RCC 7860 (cell line): Measurements from ENCODE around the gene STPG1.
A peak's percentile ranks its signal among the peaks of the same experiment; 100 is the strongest.

ENCODE experiments used
- DNase-seq: peaks from one replicate; pipeline ENCODE4 v3.0.0-alpha.2; 2015; ENCODE audit warnings: low spot score
- FAIRE-seq: peaks from 2 replicates; lab custom pipeline; 2012; peaks lifted over from hg19 to GRCh38; lab: Jason Lieb, UNC

STPG1 gene

DNA sequence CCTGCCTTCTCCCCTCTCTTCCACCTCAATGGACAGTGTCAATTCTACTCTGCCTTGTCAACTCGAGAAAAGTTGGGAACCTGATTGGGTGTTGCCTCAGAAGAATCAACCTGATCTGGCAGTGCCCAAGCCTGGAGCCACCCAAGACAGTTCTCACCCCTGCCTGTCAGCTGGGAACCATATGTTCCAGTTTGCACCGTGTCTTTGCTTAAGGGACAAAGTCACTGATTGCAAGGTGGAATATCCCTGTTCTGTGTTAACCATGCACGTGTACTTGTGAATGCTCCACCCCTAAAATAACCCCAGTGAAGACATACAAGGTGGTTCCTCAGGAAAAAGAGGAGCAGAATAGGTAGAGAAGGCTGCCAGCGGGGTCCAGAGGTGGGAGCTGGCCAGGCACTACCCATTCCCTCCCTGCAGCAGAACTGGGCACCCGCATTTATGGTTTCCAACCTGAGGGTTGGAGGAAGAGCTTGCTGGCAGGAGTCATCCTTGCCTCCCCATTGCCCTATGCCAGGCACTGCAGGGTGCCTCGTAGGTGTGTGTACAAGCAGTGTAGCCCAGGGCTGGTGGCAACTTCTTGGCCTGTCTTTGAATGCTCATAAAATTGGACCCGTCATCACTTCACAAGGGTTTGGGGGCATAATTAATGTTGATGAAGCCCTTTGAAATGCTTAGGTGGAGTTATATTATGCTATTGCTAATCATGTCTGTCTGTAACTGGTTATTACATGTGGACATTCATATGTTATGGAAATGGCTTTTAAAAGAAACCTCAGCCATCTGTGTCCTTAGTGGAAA, 13.4 kb upstream of the STPG1 start:
- FAIRE-seq (no peak), DNase-seq (no peak)

DNA sequence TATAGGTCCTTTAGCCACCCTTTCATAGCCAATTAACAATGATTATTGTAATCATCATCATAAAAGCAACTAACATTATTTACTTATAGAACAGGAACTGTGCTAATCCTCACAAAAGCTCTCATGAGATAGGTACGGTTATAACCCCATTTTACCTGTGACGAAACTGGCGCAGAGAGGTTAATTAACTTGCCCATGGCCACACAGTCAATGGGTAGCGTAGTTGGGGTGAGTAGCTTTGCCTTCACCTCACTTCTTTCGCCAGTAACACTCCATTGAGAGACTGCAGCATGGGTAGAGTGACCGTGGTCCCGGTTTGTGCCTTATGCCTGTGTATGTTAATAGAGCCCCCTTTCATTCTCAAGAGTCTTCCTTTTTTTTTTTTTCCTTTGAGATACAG, 12.3 kb upstream of the STPG1 start:
- FAIRE-seq (no peak), DNase-seq (no peak)

DNA sequence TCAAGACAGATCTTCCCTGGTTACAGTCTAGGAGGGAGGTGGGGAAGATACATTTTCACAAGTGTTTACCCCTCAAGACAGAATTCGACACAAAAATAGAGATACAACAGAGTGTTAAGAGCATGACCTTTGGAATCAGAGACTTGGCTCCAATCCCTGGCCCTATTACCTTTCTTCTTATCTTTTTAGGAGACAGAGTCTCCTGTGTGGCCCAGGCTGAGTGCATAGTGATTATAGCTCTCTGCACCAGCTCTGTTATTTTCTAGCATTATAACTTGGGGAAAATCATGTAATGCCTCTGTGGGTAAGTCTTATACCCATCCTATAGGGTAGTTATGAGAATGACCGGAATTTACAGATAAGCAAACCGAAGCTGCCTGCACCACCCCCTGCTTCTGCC, 11.9 kb upstream of the STPG1 start:
- no peak for DNase-seq
- FAIRE-seq: no peak

DNA sequence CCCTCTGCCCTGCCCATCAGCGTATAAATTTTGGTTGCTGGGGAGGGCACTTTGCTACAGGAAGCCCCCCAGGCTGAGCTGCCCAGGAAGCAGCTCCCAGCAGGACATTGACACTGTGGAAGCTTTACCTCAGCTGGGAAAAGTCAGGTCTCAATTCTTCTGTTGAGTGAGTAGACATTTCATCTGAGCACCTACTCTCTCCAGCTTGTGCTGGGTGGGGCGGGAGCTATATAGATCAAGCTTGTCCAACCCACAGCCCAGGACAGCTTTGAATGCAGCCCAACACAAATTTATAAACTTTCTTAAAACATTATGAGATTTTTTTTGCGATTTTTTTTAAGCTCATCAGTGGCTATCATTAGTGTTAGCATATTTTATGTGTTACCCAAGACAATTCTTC, 11.4 kb upstream of the STPG1 start:
- DNase-seq (no peak), FAIRE-seq (no peak)

DNA sequence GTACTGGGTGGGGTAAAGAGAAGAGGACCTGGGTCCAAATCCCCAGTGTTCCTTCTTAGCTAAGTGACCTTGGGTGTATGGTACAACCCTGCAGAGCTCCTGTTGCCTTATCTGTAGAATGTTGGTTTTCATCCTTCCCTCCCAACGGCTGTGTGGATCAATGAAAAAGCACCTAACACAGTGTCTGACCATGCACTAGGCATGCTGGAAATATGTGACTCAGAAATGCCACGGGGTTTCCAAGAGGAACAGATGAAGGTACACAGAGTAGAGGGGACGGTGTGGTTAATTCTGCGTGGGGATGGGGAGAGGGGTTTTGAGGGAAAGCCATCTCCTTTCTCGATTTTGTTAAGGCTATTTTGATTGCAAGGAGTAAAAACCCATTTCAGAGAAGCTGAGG, 10.6 kb upstream of the STPG1 start:
- DNase-seq (no peak), FAIRE-seq (no peak)

DNA sequence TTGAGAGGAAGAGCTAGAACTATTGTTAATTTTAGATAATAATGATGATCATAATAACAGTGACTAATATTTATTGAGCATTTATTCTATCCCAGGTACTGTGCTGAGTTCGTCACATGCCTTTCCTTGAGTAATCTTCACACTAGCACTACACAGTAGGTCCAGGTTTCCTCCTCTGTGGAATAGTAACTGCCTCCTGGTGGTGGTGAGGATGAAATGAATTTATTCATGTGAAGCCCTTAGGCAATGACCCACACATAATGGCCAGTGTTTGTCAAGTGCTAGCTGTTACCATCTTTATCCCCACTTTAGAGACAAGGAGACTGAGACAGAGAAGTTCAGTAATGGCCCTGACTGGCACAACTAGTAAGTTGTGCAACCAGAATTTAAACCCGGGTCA, 7.9 kb upstream of the STPG1 start:
- no peak for DNase-seq

DNA sequence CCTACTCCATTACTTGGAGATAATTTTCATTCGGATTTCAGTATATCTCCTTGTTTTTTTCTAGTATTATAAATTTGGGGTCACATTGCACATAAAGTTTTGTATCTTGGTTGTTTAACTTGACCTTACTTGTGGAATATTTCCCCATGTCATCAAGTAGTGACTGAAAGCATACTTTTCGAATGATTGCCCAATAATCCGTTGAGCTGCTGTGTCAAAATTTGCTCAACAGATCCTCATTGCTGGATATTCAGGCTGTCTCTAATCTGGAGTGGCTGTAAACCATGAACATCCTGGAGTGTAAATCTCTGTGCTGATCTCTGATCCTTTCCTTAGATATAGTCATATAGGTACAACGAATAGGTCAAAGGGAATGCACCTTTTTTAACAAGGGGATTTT, 7.0 kb upstream of the STPG1 start:
- DNase-seq: no peak
- FAIRE-seq: no peak

More for the DNA sequence above, 7.9 kb upstream of the STPG1 start:
- no peak for FAIRE-seq

DNA sequence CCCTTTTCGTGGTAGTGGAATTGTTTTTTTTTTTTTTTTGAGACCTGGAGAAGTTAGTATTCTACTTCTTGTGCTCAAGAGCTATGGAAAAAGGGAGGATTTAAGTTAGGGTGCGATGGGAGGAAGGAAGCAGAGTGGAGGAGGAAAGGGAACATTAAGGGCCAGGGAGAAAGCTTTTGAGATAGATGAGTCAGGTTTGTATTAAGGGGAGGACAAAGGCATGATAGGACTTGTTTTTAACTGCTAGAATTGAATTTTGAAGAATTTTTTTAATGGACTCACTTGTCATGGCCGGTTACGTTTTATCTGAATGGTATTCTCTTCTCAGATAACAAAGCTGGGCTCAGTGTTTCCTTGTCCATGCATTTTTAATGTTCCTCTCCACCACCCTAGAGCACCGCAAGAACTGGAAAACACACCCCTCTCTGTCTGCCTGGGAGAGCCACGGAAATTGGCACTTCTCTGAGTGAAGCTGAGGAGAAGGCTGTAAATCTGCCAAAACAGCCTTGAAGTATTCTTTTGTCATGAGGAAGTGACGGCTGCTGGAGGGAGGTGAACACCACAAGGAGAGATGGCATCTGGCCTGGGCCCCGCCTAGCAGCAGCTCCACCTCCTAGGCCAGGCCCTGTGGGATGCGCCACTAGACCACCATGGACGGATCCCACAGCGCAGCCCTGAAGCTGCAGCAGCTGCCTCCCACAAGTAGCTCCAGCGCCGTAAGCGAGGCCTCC, 5.5 kb upstream of the STPG1 start:
- FAIRE-seq (no peak), DNase-seq (no peak)

DNA sequence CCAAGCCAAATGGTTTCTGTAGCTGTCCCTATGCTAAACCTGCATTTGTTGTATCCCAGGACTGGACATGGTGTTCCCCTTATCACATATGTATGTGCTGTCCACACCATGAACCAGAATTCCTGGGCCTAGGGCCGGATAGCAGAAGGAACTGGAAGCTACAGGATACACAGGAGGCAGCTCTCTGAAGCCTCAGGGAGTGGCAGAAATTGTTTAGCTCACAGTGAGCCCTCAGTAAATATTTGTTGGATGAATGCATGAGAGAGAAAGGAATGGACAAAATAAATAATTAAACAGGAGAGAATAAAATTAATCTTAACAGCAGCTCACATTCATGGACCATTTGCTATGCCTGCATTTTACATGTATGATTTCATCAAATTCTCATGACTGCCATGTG, 4.1 kb upstream of the STPG1 start:
- no peak for DNase-seq
- no peak for FAIRE-seq

DNA sequence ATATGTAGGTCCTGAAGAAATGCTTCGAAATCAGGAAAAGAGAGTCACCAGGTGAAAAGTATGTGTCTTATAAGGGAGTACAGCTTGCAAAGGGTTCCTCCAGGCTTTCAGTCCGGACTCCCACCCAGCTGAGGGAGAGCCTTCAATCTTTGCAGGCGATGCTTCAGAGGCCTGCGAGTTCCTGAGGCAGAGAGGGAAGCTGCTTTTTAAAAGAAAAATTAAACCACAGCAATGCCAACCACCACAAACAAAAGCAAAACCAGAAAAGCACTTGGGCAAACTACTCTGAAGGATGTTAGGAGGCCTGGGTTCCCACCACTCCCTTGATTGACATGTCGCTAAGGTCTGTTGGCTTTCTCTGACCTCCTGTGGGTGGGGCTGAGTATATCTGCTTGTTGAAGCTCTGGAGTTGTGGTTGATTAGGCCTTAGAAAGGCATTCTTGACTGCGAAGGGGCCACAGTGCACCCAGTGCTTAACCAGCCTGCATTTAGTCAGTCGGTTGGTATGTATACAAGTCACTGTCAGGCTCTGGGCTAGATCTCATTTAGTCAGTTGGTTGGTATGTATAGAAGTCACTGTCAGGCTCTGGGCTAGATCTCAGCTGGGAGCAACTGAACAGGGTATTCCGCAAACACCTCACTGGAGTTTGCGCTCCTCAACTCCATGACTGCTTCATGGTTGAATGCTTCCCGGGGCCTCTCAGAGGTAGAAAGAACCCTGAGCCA, 3.2 kb upstream of the STPG1 start:
- DNase-seq: peak; percentile 99
- FAIRE-seq: peak; percentile 91

DNA sequence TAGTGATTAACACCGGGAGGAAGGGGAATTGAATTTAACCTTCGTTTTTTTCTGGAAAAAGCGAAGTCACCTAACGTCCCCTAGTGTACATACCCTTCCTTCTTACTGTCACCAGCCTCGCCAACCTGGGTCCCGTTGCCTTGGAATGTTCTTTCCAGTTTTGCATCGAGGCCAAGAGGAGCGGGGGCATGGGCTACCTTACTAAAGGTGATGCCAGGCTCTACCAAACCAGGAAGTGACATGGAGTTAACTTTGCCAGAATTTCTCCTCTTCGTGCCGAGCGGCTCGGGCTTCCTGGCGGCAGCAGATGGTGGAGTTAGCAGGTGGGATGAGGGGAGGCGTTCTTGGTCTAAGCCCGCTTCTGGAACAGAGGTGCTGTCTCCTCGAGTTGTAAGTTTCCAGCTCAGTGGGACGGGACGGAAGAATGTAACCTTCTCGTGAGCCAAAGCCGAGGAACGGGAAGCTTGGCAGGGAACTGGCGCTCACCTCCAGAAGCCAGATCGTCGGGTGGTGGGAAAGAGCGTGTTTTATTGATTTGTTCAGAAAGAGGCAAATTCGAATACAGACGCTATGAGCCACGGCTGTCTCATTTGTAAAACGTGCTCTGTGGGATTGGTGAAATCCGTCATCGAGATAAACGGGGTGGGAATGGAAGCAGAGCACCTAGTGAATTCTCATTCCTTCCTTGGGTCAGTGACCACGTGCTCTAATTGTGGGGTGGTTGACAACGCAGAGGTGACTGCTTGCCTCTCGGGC, 2.5 kb upstream of the STPG1 start:
- FAIRE-seq: no peak
- no peak for DNase-seq

DNA sequence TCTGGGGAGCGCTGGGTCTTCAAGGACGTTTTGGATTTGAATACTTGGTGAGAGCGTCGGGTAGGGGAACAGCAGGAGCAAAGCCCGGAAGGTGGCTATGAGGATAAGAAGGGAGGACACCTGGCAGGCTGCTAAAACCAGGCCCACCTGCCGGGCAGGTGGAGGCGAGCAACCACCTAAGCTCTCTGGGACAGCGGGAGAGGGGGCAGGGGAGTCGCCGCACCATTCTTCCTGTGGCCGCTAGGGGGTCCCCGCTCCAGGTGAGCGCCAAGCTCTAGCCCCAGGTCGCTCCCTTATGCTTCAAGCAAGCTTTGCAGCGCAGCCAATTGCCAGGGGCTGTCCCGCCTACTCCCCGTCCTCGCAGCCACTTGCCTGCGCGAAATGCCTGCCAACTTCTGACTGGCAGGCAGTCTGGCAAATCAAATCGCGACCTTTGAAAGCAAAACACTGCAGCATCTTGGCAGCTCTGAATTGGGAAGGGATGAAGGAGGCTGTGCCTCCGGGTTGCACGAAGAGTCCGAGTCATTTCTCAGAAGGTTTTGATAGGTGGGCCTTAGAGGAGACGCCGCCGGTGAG, 1.8 kb upstream of the STPG1 start, which contains the start of gene NIPAL3:
Gene NIPAL3 (plus strand): TSS at position 469 of the 576 bp plus-strand sequence. CDS start 3,746 bp downstream, outside the sequence.
- DNase-seq (peak; percentile 98), FAIRE-seq (peak; percentile 78)

DNA sequence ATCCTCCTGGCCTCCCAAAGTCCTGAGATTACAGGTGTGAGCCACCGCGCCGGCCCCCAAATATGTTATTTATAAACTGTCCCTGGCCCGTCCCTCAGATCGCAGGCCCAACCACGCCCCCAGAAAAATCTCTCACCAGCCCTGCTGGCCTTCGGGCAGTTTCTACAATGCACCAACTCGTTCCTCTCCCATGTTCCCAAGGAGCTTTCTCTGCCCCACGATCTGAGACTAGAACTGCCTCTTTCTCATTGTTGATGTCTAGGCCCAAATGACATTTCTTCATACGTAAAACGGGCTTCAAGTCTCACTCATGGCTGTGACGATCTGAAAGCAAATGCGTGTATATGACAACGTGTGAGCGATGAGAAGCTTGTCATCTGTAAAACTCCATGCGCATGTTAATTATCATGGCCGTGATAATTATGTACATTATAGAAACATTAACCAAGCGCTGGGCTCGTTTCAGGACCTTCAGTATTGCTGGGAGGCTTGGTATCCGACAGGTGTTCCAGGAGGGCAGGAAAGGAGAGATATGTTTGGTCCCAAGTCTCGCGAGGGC, 1.3 kb upstream of the STPG1 start:
- DNase-seq (no peak), FAIRE-seq (no peak)

DNA sequence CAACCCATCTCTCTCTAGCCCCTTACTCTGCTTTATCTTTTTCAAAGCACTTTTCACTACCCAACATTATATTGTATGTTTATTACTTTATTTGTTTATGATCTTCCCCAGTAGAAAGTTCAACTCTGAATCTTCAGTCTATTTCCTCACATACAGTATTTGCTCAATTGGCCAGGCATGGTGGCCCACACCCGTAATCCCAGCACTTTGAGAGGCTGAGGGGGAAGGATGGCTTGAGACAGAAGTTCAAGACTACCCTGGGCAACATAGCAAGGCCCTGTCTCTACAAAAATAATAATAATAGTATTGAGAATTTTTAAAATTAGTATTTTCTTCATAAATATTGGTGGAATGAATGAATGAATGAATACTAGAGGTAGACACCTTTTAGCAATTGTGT, 1.2 kb downstream of the STPG1 start:
- DNase-seq: no peak
- FAIRE-seq: no peak

DNA sequence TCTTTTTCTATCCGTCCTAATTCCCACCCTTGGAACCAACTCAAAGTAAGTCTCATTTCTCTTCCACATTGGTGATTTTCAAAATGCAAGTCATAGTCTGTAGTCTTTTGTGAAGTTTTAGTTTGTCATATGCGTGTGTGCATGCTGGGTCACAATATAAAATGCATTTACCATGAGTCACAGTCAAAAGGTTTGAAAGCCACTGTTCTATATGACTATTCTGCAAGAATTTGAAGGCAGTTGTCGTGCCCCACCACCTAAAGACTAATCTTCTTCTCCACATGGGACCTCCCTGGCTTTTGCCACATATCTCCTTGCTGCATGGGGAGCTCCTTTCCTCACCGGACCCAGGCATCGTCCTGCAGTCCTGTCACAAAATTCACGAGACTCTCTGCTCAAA, 1.6 kb downstream of the STPG1 start:
- peak; percentile 93 for DNase-seq
- peak; percentile 84 for FAIRE-seq

DNA sequence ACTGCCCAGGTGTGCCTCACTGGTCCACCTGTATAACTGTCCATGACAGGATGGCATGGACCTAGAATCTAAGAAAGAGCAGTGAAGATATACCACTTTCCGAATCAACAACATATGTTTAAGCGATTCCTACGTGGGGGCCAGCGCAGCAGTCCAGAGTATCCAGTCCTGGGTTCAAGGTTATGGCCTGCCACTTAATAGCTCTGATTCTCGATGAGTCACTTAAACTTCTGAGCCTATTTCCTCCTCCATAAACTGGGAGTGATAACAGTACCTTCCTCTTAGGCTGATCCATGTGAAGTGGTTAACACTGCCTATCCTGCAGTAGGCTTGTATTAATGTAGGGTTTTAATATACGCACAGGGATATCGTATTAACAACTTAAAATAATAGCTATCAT, 2.8 kb downstream of the STPG1 start:
- DNase-seq (no peak), FAIRE-seq (no peak)

DNA sequence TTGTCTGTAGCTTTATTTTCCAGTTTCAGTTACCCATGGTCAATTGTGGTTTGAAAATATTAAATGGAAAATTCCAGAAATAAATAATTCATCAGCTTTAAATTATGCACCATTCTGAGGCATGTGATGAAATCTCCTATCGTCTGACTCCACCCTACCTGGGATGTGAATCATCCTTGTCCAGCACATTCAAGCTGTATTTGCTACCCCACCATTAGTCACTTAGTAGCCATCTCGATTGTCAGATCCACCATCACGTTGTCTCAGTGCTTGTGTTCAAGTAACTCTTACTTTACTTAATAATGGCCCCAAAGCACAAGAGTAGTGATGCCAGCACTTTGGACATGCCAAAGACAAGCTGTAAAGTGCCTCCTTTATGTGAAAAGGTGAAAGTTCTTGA, 4.0 kb downstream of the STPG1 start:
- peak; percentile 81 for DNase-seq
- peak; percentile 88 for FAIRE-seq

DNA sequence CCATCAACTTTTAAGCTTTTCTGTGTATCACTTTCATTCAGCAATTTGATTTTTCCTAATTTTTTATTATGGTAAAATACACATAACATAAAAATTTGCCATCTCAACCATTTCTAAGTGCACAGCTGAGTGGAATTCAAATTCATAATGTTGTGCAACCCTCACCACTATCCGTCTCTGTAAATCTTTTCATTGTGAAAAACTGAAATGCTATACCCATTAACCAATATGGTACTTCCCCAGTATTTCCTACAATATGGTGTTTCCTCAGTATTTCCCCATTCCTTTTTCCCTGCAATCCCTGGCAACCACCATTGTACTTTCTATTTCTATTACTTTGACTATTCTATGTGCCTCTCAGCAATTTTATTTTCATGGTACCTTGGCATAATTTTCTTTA, 6.8 kb downstream of the STPG1 start:
- FAIRE-seq: no peak
- no peak for DNase-seq

DNA sequence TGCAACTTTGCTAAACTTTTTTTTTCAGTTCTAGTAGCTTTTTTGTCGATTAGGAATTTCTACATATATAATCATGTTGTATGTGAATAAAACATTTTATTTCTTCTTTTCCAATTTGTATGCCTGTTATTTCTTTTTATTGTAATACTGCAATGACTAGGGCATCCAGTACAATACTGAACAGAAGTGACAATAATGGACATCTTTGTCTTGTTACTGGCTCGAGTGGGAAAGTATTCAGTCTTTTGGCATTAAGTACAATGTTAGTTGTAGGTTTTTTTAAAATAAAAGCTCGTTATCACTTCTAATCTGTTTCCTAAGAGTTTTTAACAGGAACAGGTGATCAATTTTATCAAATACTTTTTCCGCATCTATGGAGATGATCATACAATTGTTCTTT, 9.8 kb downstream of the STPG1 start:
- FAIRE-seq (no peak), DNase-seq (no peak)

DNA sequence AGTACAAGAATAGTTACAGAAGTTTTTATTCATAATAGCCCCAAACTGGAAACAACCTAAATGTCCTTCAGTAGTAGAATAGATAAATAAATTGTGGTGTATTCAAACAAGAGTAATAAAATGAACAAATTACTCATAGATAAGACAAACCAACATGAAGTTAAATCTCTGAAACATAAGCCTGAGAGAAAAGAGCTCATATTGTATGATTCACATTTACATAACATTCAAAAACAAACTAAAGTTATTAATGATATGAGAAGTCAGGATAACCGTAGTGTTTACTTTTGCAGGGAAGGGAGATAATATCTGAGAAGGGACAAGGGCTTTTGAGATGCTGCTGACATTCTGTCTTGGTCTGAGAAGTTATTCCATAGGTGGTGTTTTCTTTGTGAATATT, 13.5 kb downstream of the STPG1 start:
- DNase-seq (no peak), FAIRE-seq (no peak)
